OCI-LY1 (cell line): ENCODE results near the gene TBC1D5.

Source experiments
- EZH2 ChIP-seq: fragments of 200-600 bp; sonication (generic), shearing (Covaris generic); IDR thresholded peaks from 2 replicates; pipeline ENCODE4 v1.8.0; 2017; ENCODE audit warnings: borderline replicate concordance, mixed run types, mild to moderate bottlenecking, antibody characterized with exemption, low read length, moderate library complexity, mixed read lengths
- TF ChIP-seq, protein P1 (sequence below): fragments of 200-600 bp; sonication (generic), shearing (Covaris generic); IDR thresholded peaks from 2 replicates; pipeline ENCODE4 v1.5.1; 2017; ENCODE audit warnings: mild to moderate bottlenecking, antibody characterized with exemption, low read length, moderate library complexity, mixed read lengths

DNA sequence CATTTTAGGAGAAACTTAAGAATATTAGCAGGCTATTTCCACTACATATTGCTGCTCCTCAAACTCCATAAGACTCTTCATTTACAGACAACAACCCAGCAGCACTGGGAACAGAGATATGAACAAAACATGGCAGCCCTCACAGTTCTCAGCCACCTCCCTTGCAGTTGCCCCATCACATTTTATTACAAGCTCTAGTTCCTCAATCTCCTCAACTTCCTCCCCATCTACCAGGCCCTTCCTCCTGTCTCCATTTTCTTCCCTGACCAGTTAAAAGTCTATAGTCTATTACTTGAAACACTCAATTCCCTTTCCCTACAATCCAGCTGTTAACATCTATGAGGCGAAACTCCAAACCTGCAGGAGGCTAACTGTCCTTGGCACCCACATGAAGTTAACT, 412.5 kb downstream of the TBC1D5 start:
- TF ChIP-seq, protein P1, sequence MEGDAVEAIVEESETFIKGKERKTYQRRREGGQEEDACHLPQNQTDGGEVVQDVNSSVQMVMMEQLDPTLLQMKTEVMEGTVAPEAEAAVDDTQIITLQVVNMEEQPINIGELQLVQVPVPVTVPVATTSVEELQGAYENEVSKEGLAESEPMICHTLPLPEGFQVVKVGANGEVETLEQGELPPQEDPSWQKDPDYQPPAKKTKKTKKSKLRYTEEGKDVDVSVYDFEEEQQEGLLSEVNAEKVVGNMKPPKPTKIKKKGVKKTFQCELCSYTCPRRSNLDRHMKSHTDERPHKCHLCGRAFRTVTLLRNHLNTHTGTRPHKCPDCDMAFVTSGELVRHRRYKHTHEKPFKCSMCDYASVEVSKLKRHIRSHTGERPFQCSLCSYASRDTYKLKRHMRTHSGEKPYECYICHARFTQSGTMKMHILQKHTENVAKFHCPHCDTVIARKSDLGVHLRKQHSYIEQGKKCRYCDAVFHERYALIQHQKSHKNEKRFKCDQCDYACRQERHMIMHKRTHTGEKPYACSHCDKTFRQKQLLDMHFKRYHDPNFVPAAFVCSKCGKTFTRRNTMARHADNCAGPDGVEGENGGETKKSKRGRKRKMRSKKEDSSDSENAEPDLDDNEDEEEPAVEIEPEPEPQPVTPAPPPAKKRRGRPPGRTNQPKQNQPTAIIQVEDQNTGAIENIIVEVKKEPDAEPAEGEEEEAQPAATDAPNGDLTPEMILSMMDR, result no peak
- TF ChIP-seq EZH2, result no peak
